ENCODE measurements around the gene WDR70.
"Not testable (repeated sequence)": the region's sequence is repeated elsewhere in the genome, so short reads cannot be mapped to it uniquely, and the experiment has no call there.

Gene WDR70

GRCh38 chr5:37517686-37518085, 138.6 kb downstream of the WDR70 start:
- no peak for DNase-seq (ENCODE audit: low spot score)

- DNase-seq (ENCODE audit: low spot score), result not testable (repeated sequence)
These were observed 139.2 kb downstream of the WDR70 start for GRCh38 chr5:37518356-37518755.

- DNase-seq (ENCODE audit: low spot score), result no peak
These were observed 140.2 kb downstream of the WDR70 start for GRCh38 chr5:37519304-37519703.

- DNase-seq (ENCODE audit: low spot score), result no peak
These were observed 140.7 kb downstream of the WDR70 start for GRCh38 chr5:37519807-37520206.

GRCh38 chr5:37520811-37521210, 141.7 kb downstream of the WDR70 start:
- DNase-seq (ENCODE audit: low spot score), result no peak

GRCh38 chr5:37532976-37533740, 154.0 kb downstream of the WDR70 start:
- DNase-seq (ENCODE audit: low spot score), result no peak

GRCh38 chr5:37533851-37534250, 154.7 kb downstream of the WDR70 start:
- DNase-seq (ENCODE audit: low spot score), result peak; percentile 3

GRCh38 chr5:37539459-37539858, 160.3 kb downstream of the WDR70 start:
- no peak for DNase-seq (ENCODE audit: low spot score)

GRCh38 chr5:37543216-37543615, 164.1 kb downstream of the WDR70 start:
- DNase-seq (ENCODE audit: low spot score), result no peak

GRCh38 chr5:37549411-37549810, 170.3 kb downstream of the WDR70 start:
- no peak for DNase-seq (ENCODE audit: low spot score)

- no peak for DNase-seq (ENCODE audit: low spot score)
These were observed 173.0 kb downstream of the WDR70 start for GRCh38 chr5:37552161-37552560.

- DNase-seq (ENCODE audit: low spot score), result peak; percentile 18
These were observed 173.9 kb downstream of the WDR70 start for GRCh38 chr5:37552770-37553719.

GRCh38 chr5:37553720-37554404, 174.7 kb downstream of the WDR70 start:
- peak; percentile 4 for DNase-seq (ENCODE audit: low spot score)

GRCh38 chr5:37554405-37554739, 175.3 kb downstream of the WDR70 start:
- no peak for DNase-seq (ENCODE audit: low spot score)

- no peak for DNase-seq (ENCODE audit: low spot score)
These were observed 175.8 kb downstream of the WDR70 start for GRCh38 chr5:37554938-37555337.

GRCh38 chr5:37557734-37558293, 178.7 kb downstream of the WDR70 start:
- DNase-seq (ENCODE audit: low spot score), result no peak

GRCh38 chr5:37565062-37565670, 186.0 kb downstream of the WDR70 start:
- DNase-seq (ENCODE audit: low spot score), result no peak

- DNase-seq (ENCODE audit: low spot score), result no peak
These were observed 188.4 kb downstream of the WDR70 start for GRCh38 chr5:37567566-37567965.

- no peak for DNase-seq (ENCODE audit: low spot score)
These were observed 189.1 kb downstream of the WDR70 start for GRCh38 chr5:37568018-37568753.

GRCh38 chr5:37568893-37569292, 189.8 kb downstream of the WDR70 start:
- no peak for DNase-seq (ENCODE audit: low spot score)

- DNase-seq (ENCODE audit: low spot score), result no peak
These were observed 190.3 kb downstream of the WDR70 start for GRCh38 chr5:37569466-37569865.

Measured in GM03348 (cell line).